NCI-H460 (cell line): ENCODE results near the gene MRPL40. TPM values are rescaled to one million over a fixed set of nuclear protein-coding genes. Genes with fewer than 3 reads are reported as not detected.

Source experiments
- DNase-seq: peaks from one replicate; pipeline ENCODE4 v3.0.0-alpha.2; 2016; ENCODE audit warnings: low read depth; ENCODE audit errors: extremely low read depth
- total RNA-seq: library from RNA; depleted of rRNA; stranded (reverse); fragments of >200 nt; shearing (Covaris generic); gene quantifications from 2 replicates; pipeline ENCODE4 v1.2.3, GENCODE V29; 2014

The MRPL40 gene
- total RNA-seq, 1 experiment from 2014 or later = 46.1 TPM

DNA sequence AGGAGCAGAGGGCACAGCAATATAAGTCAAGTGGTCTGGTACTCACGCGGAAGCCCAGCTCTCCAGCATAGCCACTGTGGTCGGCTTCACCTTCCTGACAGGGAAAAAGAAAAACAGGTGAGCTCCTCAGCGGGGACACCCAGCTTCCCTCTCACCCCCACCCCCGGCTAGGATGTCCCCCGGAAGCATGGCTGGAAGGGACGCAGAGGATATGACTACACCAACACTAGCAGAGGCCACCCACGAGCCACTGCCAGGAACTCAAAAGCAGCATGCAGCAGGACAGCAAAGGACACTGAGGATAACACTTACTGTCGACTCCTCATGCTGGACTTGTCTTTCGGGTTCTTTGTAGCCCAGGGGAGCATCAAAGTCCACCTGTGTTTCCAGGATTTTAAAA lies 24.2 kb downstream of the MRPL40 start:
- no peak for DNase-seq

DNA sequence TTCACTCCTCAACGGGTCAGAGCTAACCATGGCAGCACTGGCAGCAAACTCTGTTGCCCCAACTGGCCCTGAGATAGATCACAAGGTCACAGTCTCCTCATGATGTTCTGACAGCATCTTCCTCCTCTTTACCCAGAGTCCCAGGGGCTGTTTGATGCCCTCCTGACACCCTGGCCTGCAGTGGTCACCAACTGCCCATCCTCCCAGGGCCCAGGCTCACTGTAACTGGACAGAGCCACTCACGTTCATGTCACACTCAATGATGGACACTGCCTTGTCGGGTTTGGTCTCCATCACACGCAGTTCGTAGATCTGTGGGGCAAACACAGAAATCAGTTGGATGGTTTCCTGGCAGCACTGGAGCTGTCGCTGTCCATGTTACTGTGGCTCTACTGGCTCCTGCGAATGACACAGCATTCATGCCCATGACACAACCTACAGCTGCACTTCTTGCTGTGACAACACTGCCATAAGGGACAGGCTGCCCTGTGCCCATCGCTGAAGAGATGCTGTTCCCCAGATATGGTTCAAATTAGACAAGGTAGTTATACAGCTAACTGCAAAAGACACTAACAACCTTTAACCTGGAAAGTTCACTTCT lies 25.6 kb downstream of the MRPL40 start:
- DNase-seq = no peak

DNA sequence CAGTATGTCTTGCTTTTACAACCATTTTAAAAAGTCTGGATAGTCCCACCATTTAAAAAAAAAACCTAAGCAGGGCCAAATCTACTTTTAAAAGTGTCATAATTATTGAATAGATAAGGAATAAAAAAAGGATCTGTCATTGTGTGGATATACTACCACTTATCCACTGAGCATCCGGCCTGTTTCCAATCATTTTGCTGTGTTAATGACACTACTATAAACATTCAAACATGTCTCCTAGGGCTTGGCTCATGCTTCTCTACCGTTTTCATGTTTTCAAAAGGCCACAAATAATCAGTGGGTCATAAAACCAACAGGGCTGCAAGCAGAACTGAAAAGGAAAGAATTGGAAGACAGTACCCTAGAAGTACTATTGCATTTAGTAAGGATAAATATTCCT lies 27.7 kb downstream of the MRPL40 start:
- DNase-seq = no peak

DNA sequence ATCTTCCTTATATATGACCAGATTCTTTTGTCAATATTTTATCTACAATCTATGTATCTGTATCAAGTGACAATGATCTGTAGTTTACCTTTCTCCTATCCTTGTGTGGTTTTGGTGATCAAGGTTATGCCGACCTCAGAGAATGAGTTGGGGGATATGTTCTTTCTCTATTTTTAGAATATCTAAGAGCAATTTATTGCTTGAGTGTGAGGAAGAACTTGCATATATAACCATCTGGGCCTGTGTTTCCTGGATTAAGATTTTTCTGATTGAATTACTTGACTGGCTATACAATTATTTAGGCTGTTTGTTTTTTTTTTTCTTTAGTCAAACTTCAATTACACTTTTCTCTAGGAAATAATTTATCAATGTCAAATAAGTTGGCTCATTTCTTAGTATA lies 29.2 kb downstream of the MRPL40 start:
- DNase-seq = no peak

DNA sequence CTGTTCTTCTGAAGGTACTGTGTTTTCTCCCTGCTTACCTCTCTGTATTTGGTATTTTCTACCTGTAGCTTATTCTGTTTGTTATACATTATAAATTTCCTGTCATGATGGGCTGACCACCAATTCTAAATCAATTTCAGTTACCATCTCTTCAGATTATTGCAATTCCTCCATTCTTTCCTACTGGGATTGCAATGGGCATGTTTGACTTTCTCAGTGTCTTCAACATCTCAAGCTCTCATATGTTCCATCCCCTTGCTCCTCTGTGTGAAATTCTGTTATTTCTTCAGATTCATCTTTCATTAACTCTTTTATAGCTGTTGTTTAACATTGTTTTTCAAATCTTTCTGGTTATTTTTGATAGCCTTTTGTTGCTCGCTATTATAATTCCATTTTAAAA lies 30.7 kb downstream of the MRPL40 start:
- DNase-seq = no peak

DNA sequence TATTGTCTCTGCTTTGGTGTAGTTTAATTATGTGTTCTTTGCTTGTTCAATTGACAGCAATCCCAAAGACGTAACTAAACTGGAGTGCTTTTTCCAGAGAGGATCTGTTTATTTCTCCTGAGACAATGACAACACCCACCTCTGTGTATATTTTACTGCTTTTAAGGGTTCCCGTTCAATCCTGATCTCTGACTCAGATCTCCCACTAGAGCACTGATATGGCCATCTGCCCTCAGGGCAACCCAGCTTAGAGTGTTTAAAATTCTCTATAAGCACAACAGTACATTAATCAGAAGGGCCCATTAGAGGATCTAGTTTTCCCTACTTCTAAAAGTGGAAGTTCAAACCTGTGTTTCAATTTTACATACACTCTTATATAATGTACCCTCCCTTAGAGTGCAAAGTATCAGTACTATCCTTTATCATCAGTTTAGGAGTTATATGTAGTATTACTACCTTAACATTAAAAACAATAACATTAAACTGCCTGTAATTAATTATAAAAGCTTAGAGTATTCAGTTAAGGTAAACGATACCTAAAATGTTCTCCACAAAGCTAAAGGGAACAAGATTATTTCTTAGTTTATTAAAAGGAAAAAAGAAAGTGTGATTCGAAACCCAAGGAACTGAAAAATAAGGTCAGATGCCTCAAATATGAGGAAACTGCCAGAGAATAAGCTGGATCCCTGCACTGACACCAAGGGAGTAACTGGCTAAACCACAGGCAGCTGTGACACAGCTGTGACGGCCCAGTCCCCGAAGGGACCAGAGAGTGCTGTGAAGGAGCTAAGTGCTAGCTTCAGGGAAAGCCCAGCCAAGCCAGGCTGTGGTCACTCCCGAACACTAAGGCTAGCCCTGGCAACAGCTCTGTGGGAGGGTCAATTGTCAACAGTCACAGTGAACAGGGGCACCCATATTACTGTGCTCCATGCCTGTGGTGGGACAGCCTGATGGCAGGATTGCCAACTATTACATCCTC lies 31.4 kb downstream of the MRPL40 start:
- no peak for DNase-seq

DNA sequence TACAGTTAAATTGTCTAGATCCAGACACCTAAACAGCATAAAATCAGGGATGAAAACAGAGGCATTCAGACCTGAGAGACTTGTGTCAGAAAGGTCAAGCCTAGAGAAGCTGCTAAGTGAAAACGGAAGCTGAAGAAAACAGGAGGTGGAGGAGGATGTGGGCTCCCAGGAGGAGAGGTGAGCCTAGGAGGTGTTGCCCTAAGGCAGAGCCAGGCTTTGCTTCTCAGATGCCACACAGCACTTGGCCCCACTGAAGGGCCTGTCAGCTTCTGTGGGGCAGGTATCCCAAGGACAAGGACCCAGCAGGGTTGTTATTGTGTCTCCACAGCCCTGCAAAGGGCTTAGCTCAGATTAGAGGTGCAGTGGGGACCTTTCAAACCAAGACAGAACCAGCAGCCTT lies 32.2 kb downstream of the MRPL40 start:
- no peak for DNase-seq

DNA sequence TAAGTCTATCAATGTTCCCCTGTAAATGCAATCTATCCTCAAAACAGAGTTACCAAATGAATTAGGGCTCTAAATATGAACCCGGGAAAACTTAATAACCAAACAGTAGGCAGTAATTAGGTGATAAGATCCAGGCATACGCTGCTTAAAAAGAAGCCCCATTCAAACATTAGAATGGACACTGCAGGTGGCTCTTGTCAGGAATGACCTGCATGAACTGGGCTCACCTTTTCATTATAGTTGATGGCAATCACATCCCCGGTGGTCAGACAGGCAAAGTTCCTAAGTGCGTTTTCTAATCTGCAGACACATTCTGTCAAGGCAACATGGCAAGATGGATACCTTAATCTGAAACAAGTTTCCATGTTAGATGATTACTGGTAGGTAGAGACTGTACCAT lies 32.6 kb downstream of the MRPL40 start:
- DNase-seq = no peak

DNA sequence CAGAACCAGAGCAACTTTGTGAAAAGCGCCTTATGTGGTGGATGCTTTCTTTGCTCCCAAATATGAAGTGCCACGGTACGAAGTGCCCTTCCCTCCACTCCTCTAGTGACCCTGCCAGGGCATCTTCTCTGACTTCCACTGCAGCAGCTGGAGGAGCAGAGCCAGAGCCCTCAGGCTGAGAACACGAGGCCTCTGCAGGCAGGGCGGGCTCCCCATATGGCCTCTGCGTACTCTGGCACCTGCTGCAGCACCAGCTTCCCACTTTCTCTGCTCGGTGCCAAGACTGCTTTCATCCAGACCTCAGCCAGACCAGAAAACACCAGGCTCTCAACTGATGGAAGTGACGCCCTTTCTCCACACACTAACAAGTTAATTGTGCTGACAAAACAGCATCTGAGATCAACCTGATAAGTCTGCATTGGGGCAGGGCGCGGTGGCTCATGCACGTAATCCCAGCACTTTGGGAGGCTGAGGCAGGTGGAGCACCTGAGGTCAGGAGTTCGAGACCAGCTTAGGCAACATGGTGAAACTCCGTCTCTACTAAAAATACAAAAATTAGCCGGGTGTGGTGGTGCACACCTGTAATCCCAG lies 33.9 kb downstream of the MRPL40 start:
- DNase-seq = no peak

DNA sequence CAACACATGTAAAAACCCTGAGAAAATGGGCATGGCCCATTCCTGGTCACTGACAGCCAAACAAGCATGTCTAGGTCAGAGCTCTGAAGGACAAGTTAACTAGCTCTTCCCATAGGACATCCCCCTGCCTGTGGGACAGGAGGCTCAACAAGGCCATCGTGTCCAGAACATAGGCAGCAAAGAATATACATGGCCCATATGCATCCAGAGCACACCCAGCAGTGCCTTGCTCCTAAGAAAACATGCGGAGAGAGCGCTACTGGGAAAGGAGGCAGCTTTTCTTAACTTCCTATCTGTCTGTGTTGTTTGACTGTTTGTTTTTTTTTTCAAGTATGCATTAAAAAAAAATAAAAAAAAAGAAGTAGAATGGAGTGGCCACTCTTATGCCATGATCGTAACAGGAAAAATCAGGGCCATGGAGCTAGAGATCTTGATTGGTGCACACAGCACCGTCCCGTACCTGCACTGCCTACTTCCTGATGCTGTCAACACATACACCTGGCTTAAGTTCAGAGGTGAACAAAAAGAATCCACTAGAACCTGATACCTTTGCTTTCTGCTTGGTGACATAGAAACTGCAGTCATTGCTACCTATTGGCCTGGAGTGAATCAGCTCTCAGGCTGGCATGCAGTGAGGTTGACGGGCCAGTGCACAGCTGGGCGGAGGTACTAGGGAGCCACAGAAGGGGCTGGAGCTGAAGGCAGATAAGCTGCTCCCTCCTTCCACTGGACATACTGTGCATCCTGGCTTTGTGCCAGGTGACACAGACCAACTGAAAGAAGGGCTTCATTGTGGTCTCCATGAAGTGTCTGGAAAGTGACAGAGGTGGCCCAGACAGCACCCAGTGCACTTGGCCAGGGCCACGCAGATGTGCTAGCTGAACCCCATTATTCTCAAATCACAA lies 34.8 kb downstream of the MRPL40 start:
- no peak for DNase-seq

DNA sequence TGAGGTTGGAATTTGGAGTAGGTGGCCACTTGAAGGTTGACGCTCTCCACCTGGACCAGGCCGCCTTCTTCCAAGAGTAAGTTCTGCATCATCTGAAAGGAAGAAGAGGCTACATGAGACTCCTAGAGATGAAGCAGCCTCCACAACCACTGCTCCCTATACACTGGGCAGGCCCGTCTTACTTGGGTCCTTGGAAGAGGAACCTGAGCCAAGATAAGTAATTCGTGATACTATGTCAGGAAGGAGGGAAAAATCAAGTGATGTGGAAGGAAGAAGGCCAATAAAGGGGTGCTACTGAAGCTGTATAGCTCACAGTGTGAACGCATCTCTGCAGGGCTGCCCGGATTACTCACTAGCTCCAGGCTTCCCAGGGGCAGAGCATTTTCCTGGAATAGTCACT lies 35.6 kb downstream of the MRPL40 start:
- no peak for DNase-seq

DNA sequence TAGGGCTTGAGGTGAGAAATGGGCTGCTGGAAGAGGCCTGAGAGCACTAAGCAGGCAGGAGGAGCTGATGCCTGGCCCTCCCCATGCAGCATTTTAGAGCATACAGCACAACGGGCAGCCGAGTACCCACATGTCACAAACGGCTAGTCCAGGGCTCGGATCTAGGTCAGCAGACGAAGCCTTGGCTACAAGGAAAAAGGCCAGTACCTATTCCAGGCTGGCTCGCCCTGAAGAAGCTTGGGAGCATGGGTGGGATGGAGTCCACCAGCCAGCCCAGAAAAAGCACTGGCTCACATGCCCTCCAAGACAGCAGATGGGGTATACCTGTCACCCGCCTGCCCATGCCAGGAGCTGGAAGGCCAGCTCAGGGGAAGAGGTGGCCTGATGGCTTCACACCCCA lies 37.1 kb downstream of the MRPL40 start:
- no peak for DNase-seq

DNA sequence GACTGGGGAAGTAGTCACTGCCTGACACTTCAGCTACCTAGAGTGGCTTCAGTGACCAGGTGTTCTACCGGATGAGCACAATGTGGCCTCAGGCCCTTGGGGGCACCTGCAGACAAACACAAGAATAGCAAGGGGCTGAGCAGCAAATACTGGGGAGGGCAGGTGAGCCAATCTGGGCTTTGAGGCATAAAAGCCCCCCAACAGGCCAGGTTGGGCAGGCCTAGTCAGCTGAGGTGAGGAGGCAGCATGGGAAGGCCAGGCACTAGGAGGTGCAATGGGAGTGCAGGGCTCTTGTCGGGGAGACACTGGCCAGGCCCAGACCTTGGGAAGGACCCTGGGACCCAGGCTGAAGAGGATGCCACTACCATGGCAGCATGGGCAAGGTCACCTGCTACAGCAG lies 37.7 kb downstream of the MRPL40 start:
- no peak for DNase-seq

DNA sequence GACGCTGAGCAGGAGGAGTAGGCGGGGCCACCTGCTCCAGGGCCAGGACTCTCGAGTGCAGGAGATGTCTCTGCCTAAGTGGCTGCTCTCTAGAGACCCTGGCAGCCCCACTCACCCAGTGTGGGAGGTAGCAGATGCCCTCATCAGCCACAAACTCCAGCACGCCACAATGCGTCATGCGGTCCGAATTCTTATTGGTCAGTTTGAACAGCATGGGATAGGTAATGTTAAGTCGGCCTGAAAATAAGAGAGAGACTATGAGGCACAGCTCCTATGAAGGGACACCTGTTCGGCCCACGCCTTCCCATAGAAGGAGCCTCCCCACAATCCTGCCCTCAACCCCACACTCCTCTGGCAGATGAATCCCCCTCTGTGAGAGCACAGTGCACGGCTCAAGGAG lies 39.2 kb downstream of the MRPL40 start:
- DNase-seq = no peak

DNA sequence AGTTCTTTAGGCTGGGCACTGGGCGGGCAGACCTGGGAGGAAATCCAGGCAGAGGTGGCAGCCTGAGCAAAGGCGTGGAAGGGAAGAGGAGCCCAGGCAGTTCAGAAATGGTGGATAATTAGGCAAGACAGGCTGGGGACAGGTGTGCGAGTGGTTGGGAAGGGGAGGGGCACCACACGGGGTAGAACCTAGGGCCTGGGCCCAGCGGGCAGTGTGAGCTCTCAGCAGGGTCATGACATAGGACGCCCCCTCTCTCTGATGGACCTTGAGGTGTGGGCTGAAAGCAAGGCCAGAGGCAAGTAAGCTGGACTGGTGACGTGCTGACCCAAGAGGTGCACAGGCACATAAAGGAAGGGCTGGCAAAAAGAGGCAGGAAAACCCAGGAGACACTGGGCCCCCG lies 39.9 kb downstream of the MRPL40 start:
- DNase-seq = no peak

DNA sequence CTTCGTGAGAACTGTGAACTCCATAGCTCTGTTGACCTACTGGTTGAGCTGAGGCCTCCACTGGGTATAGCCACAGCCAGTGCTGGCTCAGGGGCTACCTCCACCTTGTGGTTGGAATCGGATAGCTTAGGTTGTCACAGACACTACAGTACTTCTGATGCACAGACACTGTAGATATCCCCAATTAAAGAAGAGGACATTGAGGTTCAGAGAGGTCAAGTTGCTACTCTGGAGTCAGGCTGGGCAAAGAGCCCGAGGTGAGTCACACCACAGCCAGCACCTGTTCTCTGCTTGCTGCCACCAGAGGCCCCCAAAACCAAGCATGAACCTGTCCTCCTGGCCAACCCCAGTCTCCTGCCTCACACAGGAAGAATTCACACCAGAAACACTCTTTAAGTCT lies 41.2 kb downstream of the MRPL40 start:
- no peak for DNase-seq

DNA sequence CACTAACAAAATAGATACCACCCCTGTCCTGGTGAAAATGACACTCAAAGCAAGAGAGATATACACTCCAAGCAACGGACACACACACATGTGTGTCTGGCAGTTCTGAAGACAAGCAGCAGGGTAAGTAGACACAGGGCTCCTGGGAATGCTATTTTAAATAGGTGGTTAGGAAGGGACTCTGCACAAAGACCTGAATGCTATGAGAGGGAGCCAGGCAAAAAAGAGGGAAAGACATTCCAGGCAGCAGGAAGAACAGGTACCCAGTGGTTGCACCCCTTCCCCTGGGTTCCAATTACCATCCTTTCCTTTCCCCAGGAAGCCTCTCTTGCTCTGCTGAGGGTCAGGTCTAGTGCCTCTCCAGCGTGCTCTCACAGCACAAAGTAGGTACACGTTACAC lies 43.7 kb downstream of the MRPL40 start:
- no peak for DNase-seq

DNA sequence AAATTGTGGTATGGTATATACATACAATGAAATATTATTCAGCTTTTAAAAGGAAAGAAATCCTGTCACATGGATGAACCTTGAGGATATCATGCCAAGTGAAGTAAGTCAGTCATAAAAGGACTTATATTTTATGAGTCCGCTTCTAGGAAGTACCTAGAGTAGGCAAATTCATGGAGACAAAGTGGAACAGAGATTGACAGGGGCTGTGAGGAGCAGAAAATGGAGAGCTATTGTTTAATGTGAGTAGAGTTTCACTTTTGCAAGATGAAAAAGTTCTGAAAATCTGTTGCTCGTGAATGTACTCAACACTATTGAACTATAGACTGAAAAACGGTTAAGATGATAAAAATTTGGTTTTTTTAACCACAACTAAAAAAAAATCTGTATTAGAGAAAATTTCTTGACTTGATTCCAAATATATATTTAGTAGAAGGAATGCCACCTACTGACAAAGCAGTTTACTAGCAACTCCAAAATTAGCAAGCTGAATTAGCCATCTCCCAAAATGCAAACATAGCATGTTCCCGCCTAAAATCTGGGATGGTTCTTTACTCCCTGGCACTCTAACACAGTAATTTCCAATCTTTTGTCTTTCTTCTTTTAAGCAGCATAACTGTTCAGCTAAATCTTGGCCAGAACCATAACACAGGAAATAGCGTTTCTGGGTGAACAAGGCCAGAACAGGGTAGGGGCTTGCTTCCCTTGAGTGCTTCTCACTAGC lies 45.1 kb downstream of the MRPL40 start:
- DNase-seq = no peak

DNA sequence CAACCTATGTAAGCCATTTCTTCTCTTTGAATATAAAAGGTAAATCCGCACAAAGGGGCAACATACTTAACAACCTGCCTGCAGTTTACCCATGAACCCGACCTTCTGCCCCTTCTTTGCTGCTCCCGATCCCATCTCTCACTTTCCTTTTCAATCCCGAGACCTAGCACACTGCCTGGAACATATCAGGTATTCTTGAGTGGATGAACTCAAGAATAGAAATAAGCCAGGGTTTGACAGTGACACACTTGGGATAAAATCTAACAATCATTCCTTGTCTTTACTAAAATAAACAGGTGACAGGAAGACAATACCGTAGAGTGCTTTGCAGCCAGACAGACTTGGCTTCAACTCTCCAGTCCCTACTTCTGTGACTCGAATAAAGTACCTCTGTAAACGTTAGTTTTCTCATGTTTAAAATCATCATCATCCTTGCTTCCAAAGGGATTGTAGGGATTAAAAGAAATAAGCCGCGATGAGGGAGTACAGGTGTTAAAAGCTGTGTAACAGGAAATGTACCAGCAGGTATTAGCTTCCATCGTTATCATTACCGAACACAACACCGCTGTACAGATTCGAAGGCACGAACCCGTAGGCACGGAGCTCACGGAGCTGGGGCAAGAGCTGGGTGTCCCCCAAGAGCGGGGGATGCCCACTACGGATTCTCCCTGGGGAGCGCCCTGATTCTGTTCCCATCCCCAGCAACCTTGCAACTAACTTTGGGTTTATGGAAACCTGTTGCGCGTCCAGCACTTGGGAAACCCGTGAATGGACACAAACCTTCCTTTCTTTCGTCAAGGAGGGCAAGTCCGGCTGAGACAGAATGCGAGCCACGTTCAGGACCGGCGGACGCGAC lies 45.9 kb downstream of the MRPL40 start:
- DNase-seq = no peak
